ENCODE results near the gene FBXL13. TPM values are rescaled to one million over a fixed set of nuclear protein-coding genes. Genes with fewer than 3 reads are reported as not detected.

Gene FBXL13
- total and polyA plus RNA-seq, 10 of the 15 experiments (the other 5 are each of a cell fraction or from before 2014, with no cell fraction given), result 0.08 to 0.95 (median 0.28) TPM; not detected in 2

DNA sequence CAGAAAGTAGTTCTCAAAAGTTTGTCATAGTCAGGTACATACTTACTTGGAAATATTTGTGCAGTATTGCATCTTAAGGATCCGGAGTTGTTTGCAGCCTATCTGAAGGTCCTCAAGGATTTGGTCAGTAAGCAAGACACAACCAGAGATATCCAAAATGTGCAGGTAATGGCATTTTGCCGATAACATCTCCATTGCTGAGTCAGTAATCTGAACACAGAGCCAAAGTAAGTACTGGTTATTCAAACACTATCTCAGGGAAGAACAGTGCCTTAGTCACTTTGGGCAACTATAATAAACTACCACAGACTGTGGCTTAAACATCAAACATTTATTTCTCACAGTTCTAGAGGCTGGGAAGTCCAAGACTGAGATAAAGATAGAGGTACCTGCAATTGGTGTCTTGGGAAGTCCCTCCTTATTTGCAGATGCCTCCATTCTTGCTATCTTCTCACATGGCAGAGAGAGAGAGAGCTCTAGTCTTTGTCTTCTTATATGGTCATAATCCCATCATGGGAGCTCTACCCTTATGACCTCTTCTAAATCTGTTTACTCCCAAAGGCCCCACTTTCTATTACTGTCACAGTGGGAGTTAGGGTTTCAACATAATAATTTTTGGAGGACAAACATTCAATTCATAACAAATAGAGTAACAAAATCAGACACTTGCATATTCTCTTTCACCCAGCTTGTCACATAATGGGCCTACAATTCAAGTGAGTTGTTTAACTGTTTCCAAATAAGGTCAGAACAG lies 252.4 kb downstream of the FBXL13 start (continued):
- TF ChIP-seq NRF1 (conservative IDR thresholded peaks at IDR 0.05; ENCODE audit: low read depth, low read length) (no peak), MTA2 (IDR thresholded peaks at IDR 0.05; ENCODE audit: low read depth) (no peak), ZNF622 (IDR thresholded peaks at IDR 0.05) (no peak), TCF3 (IDR thresholded peaks at IDR 0.05; ENCODE audit: borderline replicate concordance, insufficient read depth, low read depth, low read length) (no peak), GABPA (IDR thresholded peaks at IDR 0.05; ENCODE audit: low read depth) (no peak), YY1 (IDR thresholded peaks at IDR 0.05; ENCODE audit: low read depth, low read length) (no peak)
- TF ChIP-seq, protein P1, sequence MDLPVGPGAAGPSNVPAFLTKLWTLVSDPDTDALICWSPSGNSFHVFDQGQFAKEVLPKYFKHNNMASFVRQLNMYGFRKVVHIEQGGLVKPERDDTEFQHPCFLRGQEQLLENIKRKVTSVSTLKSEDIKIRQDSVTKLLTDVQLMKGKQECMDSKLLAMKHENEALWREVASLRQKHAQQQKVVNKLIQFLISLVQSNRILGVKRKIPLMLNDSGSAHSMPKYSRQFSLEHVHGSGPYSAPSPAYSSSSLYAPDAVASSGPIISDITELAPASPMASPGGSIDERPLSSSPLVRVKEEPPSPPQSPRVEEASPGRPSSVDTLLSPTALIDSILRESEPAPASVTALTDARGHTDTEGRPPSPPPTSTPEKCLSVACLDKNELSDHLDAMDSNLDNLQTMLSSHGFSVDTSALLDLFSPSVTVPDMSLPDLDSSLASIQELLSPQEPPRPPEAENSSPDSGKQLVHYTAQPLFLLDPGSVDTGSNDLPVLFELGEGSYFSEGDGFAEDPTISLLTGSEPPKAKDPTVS (IDR thresholded peaks at IDR 0.05; ENCODE audit: low read depth, low read length), result no peak
- TF ChIP-seq, protein P2, sequence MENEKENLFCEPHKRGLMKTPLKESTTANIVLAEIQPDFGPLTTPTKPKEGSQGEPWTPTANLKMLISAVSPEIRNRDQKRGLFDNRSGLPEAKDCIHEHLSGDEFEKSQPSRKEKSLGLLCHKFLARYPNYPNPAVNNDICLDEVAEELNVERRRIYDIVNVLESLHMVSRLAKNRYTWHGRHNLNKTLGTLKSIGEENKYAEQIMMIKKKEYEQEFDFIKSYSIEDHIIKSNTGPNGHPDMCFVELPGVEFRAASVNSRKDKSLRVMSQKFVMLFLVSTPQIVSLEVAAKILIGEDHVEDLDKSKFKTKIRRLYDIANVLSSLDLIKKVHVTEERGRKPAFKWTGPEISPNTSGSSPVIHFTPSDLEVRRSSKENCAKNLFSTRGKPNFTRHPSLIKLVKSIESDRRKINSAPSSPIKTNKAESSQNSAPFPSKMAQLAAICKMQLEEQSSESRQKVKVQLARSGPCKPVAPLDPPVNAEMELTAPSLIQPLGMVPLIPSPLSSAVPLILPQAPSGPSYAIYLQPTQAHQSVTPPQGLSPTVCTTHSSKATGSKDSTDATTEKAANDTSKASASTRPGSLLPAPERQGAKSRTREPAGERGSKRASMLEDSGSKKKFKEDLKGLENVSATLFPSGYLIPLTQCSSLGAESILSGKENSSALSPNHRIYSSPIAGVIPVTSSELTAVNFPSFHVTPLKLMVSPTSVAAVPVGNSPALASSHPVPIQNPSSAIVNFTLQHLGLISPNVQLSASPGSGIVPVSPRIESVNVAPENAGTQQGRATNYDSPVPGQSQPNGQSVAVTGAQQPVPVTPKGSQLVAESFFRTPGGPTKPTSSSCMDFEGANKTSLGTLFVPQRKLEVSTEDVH (IDR thresholded peaks at IDR 0.05; ENCODE audit: low read depth, partially characterized antibody), result no peak
- TF ChIP-seq, protein P3, sequence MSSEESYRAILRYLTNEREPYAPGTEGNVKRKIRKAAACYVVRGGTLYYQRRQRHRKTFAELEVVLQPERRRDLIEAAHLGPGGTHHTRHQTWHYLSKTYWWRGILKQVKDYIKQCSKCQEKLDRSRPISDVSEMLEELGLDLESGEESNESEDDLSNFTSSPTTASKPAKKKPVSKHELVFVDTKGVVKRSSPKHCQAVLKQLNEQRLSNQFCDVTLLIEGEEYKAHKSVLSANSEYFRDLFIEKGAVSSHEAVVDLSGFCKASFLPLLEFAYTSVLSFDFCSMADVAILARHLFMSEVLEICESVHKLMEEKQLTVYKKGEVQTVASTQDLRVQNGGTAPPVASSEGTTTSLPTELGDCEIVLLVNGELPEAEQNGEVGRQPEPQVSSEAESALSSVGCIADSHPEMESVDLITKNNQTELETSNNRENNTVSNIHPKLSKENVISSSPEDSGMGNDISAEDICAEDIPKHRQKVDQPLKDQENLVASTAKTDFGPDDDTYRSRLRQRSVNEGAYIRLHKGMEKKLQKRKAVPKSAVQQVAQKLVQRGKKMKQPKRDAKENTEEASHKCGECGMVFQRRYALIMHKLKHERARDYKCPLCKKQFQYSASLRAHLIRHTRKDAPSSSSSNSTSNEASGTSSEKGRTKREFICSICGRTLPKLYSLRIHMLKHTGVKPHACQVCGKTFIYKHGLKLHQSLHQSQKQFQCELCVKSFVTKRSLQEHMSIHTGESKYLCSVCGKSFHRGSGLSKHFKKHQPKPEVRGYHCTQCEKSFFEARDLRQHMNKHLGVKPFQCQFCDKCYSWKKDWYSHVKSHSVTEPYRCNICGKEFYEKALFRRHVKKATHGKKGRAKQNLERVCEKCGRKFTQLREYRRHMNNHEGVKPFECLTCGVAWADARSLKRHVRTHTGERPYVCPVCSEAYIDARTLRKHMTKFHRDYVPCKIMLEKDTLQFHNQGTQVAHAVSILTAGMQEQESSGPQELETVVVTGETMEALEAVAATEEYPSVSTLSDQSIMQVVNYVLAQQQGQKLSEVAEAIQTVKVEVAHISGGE (CRISPR knock-in tag; IDR thresholded peaks at IDR 0.05), result no peak

All from GM12878 (cell line).